NCI-H1048 (cell line): ENCODE results near the gene PIP5K1A.
"Not testable (repeated sequence)": the region's sequence is repeated elsewhere in the genome, so short reads cannot be mapped to it uniquely, and the experiment has no call there.

ENCODE experiments used
- DNase-seq: peaks from one replicate; lab custom pipeline; 2025; lab: John Stamatoyannopoulos, UW

PIP5K1A gene

GRCh38 chr1:151198254-151199127 is at the start of gene PIP5K1A:
Gene PIP5K1A (plus strand): TSS chr1:151198552. CDS start chr1:151198997, 445 bp downstream.
- peak; percentile 99 for DNase-seq

DNA sequence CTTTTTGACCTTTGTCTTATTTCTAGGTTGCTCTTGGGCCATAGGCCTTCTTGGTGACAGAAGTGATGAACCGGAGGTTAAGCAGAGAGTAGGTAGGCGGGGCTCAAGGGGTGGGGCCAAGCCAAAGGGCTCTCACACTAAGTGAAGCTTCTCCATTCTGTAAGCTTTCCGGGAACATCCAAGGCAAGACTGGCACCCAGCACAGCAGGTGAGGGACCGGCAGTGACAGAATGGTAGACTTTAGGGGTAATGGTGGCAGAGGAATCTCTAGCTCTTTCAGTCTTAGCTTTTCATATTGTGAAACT is 41.9 kb upstream of the PIP5K1A start, which contains the start of gene TNFAIP8L2:
TNFAIP8L2 (plus strand) TSS at position 135 of the 305 bp plus-strand sequence. CDS start 2,049 bp downstream, outside the sequence.
- DNase-seq = no peak

GRCh38 chr1:151157067-151157531 is 41.3 kb upstream of the PIP5K1A start:
- DNase-seq = no peak

DNA sequence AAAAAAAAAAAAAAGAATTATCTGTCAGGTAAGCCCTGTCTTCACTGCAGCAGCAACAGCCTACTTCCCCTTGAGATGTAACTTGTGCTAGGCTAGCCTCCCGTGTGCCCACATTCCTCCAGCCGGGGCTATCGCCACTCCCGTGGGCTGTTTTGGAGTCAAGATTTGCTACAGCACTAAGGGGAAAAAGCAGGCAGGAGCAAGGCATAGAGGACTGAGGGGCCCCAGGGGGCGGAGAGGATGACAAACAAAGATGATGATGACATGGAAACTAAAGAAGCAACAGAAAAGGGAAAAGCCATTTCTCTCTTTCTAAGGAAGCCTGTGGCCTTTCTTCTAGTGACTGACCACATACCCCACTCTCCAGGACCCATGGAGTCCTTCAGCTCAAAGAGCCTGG is 40.0 kb upstream of the PIP5K1A start:
- no peak for DNase-seq

GRCh38 chr1:151158751-151159251 is 39.6 kb upstream of the PIP5K1A start:
- DNase-seq = no peak

GRCh38 chr1:151159373-151159772 is 39.0 kb upstream of the PIP5K1A start:
- no peak for DNase-seq

GRCh38 chr1:151164732-151165280 is 33.5 kb upstream of the PIP5K1A start:
- DNase-seq = no peak

GRCh38 chr1:151165281-151165737 is 33.0 kb upstream of the PIP5K1A start:
- DNase-seq = no peak

DNA sequence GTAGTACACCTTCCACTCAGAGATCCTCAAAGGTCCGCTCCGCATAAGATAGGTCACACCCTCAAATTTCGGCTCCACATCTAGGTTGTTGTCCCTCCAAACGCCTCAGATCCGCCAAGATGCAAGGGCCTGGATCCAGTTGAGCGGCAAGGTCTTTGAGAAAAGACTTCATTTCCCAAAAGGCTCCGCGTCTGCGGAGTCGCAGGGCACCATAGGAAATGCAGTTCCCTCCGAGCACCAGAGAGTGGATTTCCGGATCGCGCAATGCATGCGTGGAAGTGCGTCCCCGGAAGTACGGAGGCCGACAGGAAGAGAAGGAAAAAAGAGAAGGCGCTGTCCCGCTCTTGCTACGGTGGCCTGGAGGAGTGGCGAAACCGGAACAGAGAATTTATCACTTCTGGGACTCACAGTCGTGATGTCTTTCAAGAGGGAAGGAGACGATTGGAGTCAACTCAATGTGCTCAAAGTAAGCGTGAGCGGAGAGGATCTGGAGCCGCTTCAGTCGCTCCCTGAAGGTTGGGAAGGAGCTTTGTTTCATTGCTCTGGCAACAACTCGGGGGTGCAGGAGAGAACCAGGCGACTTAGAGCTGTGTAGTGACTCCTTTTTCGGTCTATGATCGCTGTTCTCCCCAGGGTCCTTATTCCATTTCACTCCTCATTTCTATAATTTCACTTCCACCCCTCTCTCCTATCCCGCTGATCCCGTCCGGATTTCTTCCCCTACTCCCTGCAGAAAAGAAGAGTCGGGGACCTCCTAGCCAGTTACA is 32.4 kb upstream of the PIP5K1A start, which contains the start of the genes LYSMD1 and SCNM1:
LYSMD1 (minus strand) TSS at position 165 of the 767 bp plus-strand sequence. CDS start 644 bp downstream, outside the sequence.
SCNM1 (plus strand) TSS at position 407 of the 767 bp plus-strand sequence; CDS start at position 416, 9 bp downstream.
- DNase-seq = peak; percentile 98

DNA sequence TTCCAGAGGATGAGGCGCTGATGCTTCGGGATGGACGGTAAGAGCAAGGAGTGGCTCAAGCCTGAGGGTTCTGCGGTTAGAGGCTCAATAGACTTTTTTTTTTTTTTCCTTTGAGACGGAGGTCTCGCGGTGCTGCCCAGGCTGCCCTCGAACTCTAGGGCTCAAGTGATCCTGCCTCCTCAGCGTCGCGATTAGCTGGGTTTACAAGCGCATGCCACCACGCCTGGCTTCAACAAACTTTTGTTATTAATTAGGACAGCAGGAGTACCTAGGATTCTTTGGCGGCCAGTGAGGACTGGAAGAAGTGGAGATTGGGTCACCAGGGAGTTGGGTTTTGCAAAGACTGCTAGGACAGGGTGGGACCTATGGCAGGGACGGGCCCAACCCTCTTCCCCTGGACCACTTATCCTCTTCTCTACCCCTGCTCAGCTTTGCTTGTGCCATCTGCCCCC is 31.8 kb upstream of the PIP5K1A start:
- DNase-seq = no peak

- no peak for DNase-seq
Observed at GRCh38 chr1:151167116-151167515, 31.2 kb upstream of the PIP5K1A start.

GRCh38 chr1:151171190-151171589 is 27.2 kb upstream of the PIP5K1A start:
- DNase-seq = no peak

- no peak for DNase-seq
Observed at GRCh38 chr1:151175041-151175741, 23.2 kb upstream of the PIP5K1A start.

GRCh38 chr1:151175863-151176262 is 22.5 kb upstream of the PIP5K1A start, which contains the start of gene TMOD4:
Gene TMOD4 (minus strand): TSS chr1:151175981. CDS start chr1:151174875, 1,106 bp downstream.
- no peak for DNase-seq

DNA sequence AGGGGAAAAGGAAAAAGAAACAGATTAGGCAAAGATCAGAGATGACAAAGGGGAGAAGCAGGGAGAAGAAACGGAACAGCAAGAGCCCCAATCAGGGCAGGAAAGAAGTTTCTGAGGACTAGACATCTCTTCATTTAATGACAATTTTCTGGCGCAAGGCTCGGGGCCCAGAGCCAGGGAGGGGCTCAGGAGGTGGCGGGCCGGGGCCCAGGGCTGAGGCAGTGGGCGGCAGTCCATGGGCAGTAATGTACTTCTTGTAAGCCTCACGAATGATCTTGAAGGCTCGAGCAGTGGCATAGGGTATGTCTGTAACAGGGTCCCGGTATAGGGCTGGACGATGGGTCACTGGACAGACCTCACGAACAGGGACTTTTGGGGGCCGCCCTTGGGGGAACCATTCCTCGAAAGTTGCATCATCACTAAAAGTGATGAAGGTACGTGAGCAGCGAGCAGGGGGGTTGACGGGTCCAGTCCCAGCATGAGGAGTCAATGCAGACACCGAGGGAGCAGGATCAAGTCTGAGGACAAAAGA is 21.8 kb upstream of the PIP5K1A start:
- no peak for DNase-seq

DNA sequence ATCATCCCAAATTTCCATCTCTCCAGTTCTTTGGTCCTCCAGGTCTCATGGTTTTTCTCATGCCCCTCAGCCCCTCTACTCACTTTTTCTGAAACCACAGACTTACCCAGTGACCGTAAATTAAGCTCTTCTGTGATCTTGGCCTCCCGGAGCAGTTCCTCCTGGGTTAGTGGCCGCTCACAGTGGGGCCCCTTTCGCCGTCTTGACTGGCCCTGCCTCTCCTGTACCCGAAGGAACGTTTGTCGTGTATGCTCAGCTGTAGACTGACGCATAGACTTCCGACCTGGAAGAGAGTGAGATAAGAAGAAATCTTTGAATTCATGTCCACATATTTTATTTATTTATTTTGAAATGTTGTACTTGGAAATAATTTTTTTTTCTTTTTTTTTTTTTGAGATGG is 14.1 kb upstream of the PIP5K1A start:
- no peak for DNase-seq

GRCh38 chr1:151187205-151187604 is 11.1 kb upstream of the PIP5K1A start:
- no peak for DNase-seq

DNA sequence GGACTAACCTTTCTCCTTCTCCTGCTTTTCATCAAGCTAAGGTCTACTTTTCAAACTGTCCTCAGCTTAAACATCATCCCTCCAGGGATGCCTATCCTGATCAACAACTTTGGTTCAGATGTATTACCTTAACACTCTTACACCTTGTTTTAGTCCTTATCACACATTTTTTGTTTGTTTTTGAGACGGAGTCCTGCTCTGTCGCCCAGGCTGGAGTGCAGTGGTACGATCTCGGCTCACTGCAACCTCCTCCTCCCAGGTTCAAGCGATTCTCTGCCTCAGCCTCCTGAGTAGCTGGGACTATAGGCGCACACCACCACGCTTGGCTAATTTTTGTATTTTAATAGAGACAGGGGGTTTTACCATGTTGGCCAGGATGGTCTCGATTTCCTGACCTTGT is 9.7 kb upstream of the PIP5K1A start:
- DNase-seq = not testable (repeated sequence)

DNA sequence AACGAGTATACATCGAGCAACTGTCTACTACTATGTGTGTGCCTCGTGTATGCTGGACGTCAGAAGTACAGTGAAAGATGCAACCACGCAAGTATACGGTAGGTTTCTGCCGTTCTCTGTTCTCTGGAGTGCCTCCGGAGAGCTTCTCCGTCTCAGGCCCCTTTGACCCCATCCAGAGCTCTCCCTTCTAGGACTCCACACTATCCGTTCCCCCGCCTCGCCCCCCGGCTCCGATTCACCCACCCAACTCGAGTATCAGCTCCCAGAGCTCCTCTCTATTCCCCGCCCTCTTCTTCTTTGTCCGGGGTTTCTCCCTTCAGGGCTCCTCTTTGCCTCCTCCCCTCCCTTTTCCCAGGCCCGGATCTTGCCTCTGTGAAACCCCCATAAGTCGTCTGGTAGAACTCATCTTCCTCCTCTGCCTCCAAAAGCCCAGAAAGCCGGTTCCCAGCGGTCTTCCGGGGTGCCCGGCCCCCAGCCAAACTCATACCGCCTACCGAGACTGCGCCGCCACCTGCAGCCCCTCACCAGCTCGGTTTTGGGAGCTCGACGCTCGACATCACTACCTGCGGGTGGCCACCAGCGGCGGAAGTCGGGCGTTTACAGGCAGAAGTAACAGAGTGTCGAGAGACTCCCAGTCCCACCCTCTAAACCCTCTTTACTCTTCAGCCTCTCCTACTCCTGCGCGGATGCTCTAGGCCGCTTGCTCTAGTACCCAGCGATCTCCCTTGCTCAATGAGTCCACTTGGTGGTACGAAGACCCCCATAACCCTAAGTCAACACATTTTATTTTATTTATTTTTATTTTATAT is 8.5 kb upstream of the PIP5K1A start, which contains the start of gene VPS72:
VPS72 (minus strand) TSS at position 561 of the 809 bp plus-strand sequence; CDS start at position 485, 76 bp downstream.
- DNase-seq = peak; percentile 94

GRCh38 chr1:151192047-151192446 is 6.3 kb upstream of the PIP5K1A start:
- no peak for DNase-seq
